Osteoblast (primary cell): ENCODE data around the gene SBF1. TPM values are rescaled to one million over a fixed set of nuclear protein-coding genes. Genes with fewer than 3 reads are reported as not detected.

Source experiments
- DNase-seq: peaks from one replicate; pipeline ENCODE4 v3.0.0; 2011; ENCODE audit warnings: low spot score, mixed read lengths; ENCODE audit not compliant: insufficient read length; ENCODE audit errors: missing footprints
- H2AFZ ChIP-seq: 2 replicates; pipeline ENCODE4 v1.6.0; 2011; ENCODE audit warnings: mild to moderate bottlenecking, low read length
- H3K27ac ChIP-seq: 2 replicates; pipeline ENCODE4 v1.5.1; 2011; ENCODE audit warnings: mild to moderate bottlenecking, low read depth, low read length, moderate library complexity
- H3K27me3 ChIP-seq: 2 replicates; pipeline ENCODE4 v1.6.0; 2012; ENCODE audit warnings: mild to moderate bottlenecking, control low read depth, inconsistent platforms, low read length, moderate library complexity; ENCODE audit not compliant: insufficient read depth
- H3K36me3 ChIP-seq: 2 replicates; pipeline ENCODE4 v1.5.1; 2011; ENCODE audit warnings: mild to moderate bottlenecking, low read length, control low read depth, moderate library complexity; ENCODE audit not compliant: insufficient read depth
- H3K4me1 ChIP-seq: 2 replicates; pipeline ENCODE4 v1.5.1; 2011; ENCODE audit warnings: mild to moderate bottlenecking, low read length, control low read depth, moderate library complexity; ENCODE audit not compliant: insufficient read depth
- H3K4me2 ChIP-seq: 2 replicates; pipeline ENCODE4 v1.6.0; 2011; ENCODE audit warnings: mild to moderate bottlenecking, low read length; ENCODE audit not compliant: insufficient read depth
- H3K4me3 ChIP-seq: fragments of 200-600 bp; sonication (generic); 3 replicates; pipeline ENCODE4 v1.5.1; 2012; ENCODE audit warnings: mild to moderate bottlenecking, low read length, inconsistent platforms; ENCODE audit not compliant: insufficient read depth
- H3K79me2 ChIP-seq: 2 replicates; pipeline ENCODE4 v1.6.0; 2012; ENCODE audit warnings: mild to moderate bottlenecking, low read length, control low read depth, inconsistent platforms; ENCODE audit not compliant: insufficient read depth
- H3K9me3 ChIP-seq: 2 replicates; pipeline ENCODE4 v1.5.1; 2011; ENCODE audit warnings: low read depth, low read length, control low read depth
- H4K20me1 ChIP-seq: 2 replicates; pipeline ENCODE4 v1.6.0; 2012; ENCODE audit warnings: mild to moderate bottlenecking, low read length, control low read depth; ENCODE audit not compliant: insufficient read depth
- total RNA-seq: library from RNA; depleted of rRNA; stranded (reverse); fragments of >200 nt; gene quantifications from 2 replicates; pipeline ENCODE4 v1.2.3, GENCODE V29; 2012
- TF ChIP-seq, protein P1 (sequence below): IDR thresholded peaks from 2 replicates; pipeline ENCODE4 v1.5.1; 2011; ENCODE audit warnings: mild to moderate bottlenecking, low read depth, low read length, moderate library complexity; ENCODE audit errors: extremely low read depth

Gene SBF1
- total RNA-seq, 1 donor, result 93.0 TPM

GRCh38 chr22:50452649-50453048 is 22.2 kb downstream of the SBF1 start:
- Histone ChIP-seq H3K4me1 (no peaks in the 10 kb centered on the region), H3K4me3 (no peak overlapping the region), H3K36me3 (peaks cover 64% of the 10 kb centered on the region), H2AFZ (no peak overlapping the region), H4K20me1 (peaks cover 7% of the 10 kb centered on the region), H3K79me2 (no peaks in the 10 kb centered on the region), H3K4me2 (no peak overlapping the region), H3K9me3 (no peaks in the 10 kb centered on the region), H3K27me3 (no peaks in the 10 kb centered on the region), H3K27ac (no peak overlapping the region)
- TF ChIP-seq, protein P1, sequence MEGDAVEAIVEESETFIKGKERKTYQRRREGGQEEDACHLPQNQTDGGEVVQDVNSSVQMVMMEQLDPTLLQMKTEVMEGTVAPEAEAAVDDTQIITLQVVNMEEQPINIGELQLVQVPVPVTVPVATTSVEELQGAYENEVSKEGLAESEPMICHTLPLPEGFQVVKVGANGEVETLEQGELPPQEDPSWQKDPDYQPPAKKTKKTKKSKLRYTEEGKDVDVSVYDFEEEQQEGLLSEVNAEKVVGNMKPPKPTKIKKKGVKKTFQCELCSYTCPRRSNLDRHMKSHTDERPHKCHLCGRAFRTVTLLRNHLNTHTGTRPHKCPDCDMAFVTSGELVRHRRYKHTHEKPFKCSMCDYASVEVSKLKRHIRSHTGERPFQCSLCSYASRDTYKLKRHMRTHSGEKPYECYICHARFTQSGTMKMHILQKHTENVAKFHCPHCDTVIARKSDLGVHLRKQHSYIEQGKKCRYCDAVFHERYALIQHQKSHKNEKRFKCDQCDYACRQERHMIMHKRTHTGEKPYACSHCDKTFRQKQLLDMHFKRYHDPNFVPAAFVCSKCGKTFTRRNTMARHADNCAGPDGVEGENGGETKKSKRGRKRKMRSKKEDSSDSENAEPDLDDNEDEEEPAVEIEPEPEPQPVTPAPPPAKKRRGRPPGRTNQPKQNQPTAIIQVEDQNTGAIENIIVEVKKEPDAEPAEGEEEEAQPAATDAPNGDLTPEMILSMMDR, result no peak
- no peak for DNase-seq

DNA sequence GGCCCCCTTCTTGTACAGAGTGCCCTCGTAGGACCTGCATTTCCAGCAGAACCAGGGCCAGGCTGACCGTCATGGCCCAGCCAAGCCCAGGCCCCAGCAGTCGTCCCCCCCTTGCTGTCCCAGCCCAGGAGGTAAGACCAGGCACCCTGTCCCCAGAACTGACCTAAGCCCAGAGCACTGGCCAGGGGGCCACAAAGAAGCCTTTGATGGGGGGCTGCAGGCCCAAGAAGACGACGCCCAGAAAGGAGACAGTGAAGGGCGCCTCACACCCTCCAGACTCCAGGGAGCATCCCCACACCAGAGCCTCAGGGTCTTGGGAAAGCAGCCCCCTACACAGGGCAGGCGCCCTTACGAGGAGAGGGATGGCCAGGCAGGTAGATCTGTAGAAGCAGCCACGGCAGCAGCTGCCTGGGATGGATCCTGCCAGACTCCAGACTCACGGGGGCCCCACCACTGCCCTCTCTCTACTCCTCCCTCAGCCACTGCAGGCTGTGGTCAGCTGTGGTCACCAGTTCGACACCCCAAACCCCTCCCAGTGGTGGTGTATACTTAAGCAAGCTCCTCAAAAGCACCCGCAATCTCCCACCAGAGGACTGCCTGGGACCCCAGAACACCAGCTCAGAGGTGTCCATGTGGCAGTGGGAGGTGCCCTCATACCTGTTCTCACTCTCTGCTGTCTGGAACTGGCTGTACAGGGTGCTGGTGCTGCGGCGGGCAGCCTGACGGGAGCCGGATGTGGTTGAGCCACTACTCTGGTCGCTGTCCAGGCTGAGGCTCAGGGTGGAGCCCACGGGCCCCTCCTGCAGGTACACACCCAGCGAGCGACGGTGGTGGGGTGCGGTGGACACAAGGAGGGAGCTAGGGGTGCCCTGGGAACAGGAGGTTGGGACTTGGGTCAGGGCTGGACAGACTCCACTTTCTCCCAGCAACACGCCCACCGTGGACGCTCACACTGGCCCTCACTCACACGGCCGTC is 27.0 kb downstream of the SBF1 start:
- peak; percentile 93 for DNase-seq
- Histone ChIP-seq H3K27ac (no peak overlapping the region), H3K9me3 (no peaks in the 10 kb centered on the region), H4K20me1 (peaks cover 16% of the 10 kb centered on the region), H3K4me2 (no peak overlapping the region), H3K79me2 (no peaks in the 10 kb centered on the region), H2AFZ (no peak overlapping the region), H3K4me1 (peaks cover 9% of the 10 kb centered on the region), H3K36me3 (peaks cover 59% of the 10 kb centered on the region), H3K27me3 (no peaks in the 10 kb centered on the region), H3K4me3 (no peak overlapping the region)
- TF ChIP-seq, protein P1, result no peak

DNA sequence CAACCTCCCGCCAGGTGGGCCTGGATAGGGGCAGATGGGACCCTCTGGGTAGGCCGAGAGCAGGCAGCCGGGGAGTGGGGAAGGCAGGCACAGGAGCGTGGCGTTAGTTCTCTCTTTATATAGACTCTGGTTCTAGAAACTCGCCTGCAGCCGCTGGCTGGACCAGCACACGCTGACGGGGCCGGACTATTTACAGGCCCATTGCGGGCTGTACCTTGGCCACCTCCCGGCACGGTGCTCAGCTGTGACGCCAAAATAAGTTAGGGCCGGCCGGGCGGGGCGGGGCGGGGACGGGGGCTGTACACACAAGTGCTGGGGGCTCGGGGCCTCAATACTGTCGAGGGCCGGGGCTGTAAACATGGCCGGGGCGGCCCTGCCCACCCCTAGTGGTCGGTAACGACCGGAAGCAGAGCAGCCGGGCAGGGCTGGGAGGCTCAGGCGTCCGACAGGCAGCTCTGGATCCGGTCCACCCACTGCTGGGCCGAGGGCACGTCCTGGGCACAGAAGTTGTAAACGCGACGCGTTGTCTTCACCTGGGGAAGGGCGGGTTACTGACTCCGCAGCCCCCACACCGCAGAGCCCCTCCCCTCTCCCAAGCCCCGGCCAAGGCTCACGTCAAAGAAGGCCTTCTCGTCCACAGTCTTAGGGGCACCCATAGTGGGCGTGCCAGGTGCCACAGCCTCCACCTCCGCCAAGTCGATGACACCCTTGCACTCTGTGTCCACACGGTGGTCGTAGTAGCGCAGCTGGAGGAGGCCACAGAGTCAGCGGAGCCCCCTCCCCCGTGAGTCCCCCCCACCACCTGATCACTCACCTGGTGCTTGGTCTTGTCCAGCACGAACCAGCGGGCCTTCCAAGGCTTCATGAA is 27.9 kb downstream of the SBF1 start:
- H3K27me3 ChIP-seq, result no peaks in the 10 kb centered on the region
- H3K27ac ChIP-seq, result no peak overlapping the region
- no peak overlapping the region for H3K4me2 ChIP-seq
- TF ChIP-seq, protein P1, result no peak
- no peak for DNase-seq
- H2AFZ ChIP-seq, result no peak overlapping the region
- H3K36me3 ChIP-seq, result peaks cover 55% of the 10 kb centered on the region
- no peaks in the 10 kb centered on the region for H3K79me2 ChIP-seq
- no peak overlapping the region for H3K4me3 ChIP-seq
- peaks cover 16% of the 10 kb centered on the region for H4K20me1 ChIP-seq
- H3K9me3 ChIP-seq, result no peaks in the 10 kb centered on the region
- H3K4me1 ChIP-seq, result peaks cover 9% of the 10 kb centered on the region
